OCI-LY7 (cell line): ENCODE data around the gene DMD.

Experiments used
- EZH2phosphoT487 ChIP-seq: fragments of 200-600 bp; sonication (generic); IDR thresholded peaks from 2 replicates; pipeline ENCODE4 v1.6.1; 2018; ENCODE audit warnings: low read depth, borderline replicate concordance, mild to moderate bottlenecking, mixed run types, antibody characterized with exemption, low read length, moderate library complexity, mixed read lengths
- TF ChIP-seq, protein P1 (sequence below): fragments of 200-600 bp; sonication (generic); conservative IDR thresholded peaks from 2 replicates; pipeline ENCODE4 v1.5.1; 2014; ENCODE audit warnings: mild to moderate bottlenecking, antibody characterized with exemption, low read length, moderate library complexity, mixed read lengths

DNA sequence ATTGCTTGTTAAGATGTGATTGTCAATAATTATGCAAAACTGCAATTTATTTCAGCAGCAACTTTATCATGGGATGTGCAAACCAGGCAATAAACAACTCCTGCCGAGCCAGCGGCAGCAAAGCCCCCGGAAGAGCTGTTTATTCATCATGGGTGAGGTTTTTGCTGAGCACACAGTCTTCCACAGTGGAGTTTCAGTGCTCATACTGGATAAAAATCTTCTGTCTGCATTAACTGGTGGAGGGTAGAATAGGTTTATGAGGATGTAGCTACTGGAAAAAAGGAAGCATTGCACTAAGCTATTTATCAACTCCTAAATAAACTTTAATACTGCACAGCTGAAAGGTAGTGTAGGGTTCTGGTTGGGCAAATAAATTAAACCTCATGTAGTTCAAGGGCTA lies 1582.2 kb downstream of the DMD start:
- TF ChIP-seq, protein P1, sequence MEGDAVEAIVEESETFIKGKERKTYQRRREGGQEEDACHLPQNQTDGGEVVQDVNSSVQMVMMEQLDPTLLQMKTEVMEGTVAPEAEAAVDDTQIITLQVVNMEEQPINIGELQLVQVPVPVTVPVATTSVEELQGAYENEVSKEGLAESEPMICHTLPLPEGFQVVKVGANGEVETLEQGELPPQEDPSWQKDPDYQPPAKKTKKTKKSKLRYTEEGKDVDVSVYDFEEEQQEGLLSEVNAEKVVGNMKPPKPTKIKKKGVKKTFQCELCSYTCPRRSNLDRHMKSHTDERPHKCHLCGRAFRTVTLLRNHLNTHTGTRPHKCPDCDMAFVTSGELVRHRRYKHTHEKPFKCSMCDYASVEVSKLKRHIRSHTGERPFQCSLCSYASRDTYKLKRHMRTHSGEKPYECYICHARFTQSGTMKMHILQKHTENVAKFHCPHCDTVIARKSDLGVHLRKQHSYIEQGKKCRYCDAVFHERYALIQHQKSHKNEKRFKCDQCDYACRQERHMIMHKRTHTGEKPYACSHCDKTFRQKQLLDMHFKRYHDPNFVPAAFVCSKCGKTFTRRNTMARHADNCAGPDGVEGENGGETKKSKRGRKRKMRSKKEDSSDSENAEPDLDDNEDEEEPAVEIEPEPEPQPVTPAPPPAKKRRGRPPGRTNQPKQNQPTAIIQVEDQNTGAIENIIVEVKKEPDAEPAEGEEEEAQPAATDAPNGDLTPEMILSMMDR, result no peak
- TF ChIP-seq EZH2phosphoT487, result no peak
